ENCODE data around the gene GABBR2.

GRCh38 chr9:98415782-98416181 lies 293.0 kb downstream of the GABBR2 start:
- no peak for TF ChIP-seq GABPA (IDR thresholded peaks at IDR 0.05; ENCODE audit: low read depth)
- no peak for TF ChIP-seq RAD21 (IDR thresholded peaks at IDR 0.05; ENCODE audit: low read length)
